RWPE2 (cell line): ENCODE measurements around the gene IFT80.
"Not testable (repeated sequence)": the region's sequence is repeated elsewhere in the genome, so short reads cannot be mapped to it uniquely, and the experiment has no call there.

Experiments used
- ATAC-seq: fragments of 200-7000 bp; cut with Tn5 transposase; 3 replicates; pipeline ENCODE4 v1.9.1; 2021; ENCODE audit warnings: low read depth
- DNase-seq: peaks from one replicate; pipeline ENCODE4 v3.0.0-alpha.2; 2020; ENCODE audit warnings: low spot score
- H3K27ac ChIP-seq: fragments of 450-650 bp; 2 replicates; pipeline ENCODE4 v1.5.1; 2017; ENCODE audit warnings: mild to moderate bottlenecking; ENCODE audit not compliant: poor library complexity, severe bottlenecking
- H3K27me3 ChIP-seq: fragments of 250-450 bp; sonication (Bioruptor Pico); 2 replicates; pipeline ENCODE4 v1.5.1; 2021; ENCODE audit warnings: mild to moderate bottlenecking, moderate library complexity; ENCODE audit not compliant: insufficient read depth, poor library complexity, severe bottlenecking
- H3K36me3 ChIP-seq: fragments of 250-450 bp; sonication (Bioruptor Pico); 2 replicates; pipeline ENCODE4 v1.5.1; 2020; ENCODE audit warnings: low read depth, mild to moderate bottlenecking, moderate library complexity
- H3K4me1 ChIP-seq: fragments of 250-450 bp; sonication (Bioruptor Pico); 2 replicates; pipeline ENCODE4 v1.5.1; 2021; ENCODE audit warnings: mild to moderate bottlenecking, moderate library complexity; ENCODE audit not compliant: insufficient read depth, poor library complexity, severe bottlenecking
- H3K4me3 ChIP-seq: fragments of 250-450 bp; sonication (Bioruptor Pico); 2 replicates; pipeline ENCODE4 v1.5.1; 2021; ENCODE audit warnings: mild to moderate bottlenecking, moderate library complexity; ENCODE audit not compliant: severe bottlenecking
- H3K9me3 ChIP-seq: fragments of 250-450 bp; sonication (Bioruptor Pico); 2 replicates; pipeline ENCODE4 v1.5.1; 2021; ENCODE audit warnings: mild to moderate bottlenecking, moderate library complexity; ENCODE audit not compliant: severe bottlenecking
- TF ChIP-seq, protein P1 (sequence below): fragments of 450-650 bp; IDR thresholded peaks from one replicate; pipeline ENCODE4 v1.5.1; 2017; ENCODE audit warnings: mild to moderate bottlenecking, moderate library complexity; ENCODE audit not compliant: poor library complexity, severe bottlenecking

Gene IFT80

DNA sequence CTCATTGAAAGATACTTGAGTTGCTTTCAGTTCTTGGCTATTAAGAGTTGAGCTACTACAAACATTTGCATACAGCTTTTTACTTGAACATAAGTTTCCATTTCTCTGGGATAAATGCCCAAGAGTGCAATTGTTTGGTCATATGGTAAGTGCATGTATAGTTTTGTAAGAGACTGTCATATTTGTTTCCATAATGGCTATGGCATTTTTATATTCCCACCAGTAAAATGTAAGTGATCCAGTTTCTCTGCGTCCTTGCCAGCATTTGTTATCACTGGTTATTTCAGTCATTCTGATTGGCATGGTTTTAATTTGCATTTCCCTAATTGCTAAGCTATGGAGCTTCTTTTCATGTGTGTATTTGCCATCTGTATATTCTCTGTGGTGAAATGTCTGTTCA lies 151.3 kb downstream of the IFT80 start:
- DNase-seq: no peak
- no peak for ATAC-seq
- no peaks in the 10 kb centered on the region for H3K4me1 ChIP-seq
- peaks cover 8% of the 10 kb centered on the region for H3K27me3 ChIP-seq
- no peak overlapping the region for H3K4me3 ChIP-seq
- H3K9me3 ChIP-seq: no peaks in the 10 kb centered on the region
- H3K27ac ChIP-seq: no peak overlapping the region
- TF ChIP-seq, protein P1, sequence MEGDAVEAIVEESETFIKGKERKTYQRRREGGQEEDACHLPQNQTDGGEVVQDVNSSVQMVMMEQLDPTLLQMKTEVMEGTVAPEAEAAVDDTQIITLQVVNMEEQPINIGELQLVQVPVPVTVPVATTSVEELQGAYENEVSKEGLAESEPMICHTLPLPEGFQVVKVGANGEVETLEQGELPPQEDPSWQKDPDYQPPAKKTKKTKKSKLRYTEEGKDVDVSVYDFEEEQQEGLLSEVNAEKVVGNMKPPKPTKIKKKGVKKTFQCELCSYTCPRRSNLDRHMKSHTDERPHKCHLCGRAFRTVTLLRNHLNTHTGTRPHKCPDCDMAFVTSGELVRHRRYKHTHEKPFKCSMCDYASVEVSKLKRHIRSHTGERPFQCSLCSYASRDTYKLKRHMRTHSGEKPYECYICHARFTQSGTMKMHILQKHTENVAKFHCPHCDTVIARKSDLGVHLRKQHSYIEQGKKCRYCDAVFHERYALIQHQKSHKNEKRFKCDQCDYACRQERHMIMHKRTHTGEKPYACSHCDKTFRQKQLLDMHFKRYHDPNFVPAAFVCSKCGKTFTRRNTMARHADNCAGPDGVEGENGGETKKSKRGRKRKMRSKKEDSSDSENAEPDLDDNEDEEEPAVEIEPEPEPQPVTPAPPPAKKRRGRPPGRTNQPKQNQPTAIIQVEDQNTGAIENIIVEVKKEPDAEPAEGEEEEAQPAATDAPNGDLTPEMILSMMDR: no peak
- H3K36me3 ChIP-seq: no peaks in the 10 kb centered on the region

DNA sequence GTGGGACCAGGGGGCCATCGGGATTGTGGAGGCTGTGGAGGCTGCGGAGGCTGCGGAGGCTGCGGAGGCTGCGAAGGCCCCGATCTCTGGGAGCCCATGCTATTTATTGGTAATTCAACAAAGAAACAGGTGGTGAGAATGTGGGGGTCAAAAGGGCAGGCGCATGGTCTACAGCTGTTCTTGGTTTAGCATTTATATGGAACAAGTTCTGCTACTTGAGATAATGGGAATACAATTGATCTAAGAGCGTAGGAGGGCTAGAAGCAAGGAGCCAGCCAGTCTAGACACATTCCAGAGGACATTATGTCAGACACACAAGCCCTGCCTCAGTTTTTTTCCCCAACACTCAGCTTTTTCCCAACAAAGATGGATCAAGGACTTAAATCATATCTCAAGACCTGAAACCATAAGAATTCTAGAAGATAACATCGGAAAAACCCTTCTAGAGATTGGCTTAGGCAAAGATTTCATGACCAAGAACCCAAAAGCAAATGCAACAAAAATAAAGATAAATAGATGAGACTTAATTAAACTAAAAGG lies 153.7 kb downstream of the IFT80 start:
- Histone ChIP-seq H3K36me3 (no peaks in the 10 kb centered on the region), H3K27me3 (peaks cover 7% of the 10 kb centered on the region), H3K4me3 (no peak overlapping the region), H3K27ac (no peak overlapping the region), H3K4me1 (no peaks in the 10 kb centered on the region), H3K9me3 (peaks cover 1% of the 10 kb centered on the region)
- TF ChIP-seq, protein P1: no peak
- DNase-seq (no peak), ATAC-seq (no peak)

DNA sequence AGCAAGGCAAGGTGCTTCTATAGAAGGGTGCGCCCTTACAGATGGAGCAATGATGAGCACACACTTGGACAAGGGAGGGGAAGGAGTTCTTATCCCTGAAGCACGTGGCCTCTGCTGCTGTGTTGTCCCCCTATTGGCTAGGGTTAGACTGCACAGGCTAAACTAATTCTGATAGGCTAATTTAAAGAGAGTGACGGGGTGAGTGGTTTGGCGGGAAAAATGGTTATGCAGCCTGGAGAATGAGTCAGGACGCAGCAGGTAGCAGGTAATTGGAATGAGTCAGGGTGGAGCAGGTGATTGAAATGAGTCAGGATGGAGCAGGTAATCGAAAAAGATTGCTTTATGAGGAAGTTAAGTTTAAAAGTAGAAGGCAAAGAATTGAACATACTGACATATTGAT lies 158.3 kb downstream of the IFT80 start:
- not testable (repeated sequence) for H3K4me1 ChIP-seq

DNA sequence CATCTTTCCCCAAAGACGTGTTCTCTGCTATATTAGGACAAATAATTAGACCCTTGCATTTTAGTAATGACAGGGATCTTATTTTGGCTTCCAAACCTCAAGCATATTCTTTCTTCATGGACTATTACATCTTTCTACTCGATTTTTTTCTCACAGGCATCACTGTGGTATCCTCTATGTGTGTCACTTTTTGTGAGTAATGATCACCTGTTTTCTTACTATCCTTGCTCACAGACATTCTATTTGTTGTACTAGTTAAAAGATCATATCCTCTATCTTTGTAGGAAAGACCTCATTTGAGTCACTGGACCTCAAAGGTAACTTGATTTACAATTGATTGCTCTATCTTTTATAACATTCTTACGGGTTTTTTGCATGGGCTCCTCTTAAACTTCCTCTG lies 167.0 kb downstream of the IFT80 start:
- ATAC-seq (no peak), DNase-seq (no peak)
- TF ChIP-seq, protein P1: no peak

More for the DNA sequence above, 158.3 kb downstream of the IFT80 start:
- DNase-seq, H3K36me3 ChIP-seq, H3K4me3 ChIP-seq, H3K27me3 ChIP-seq, H3K27ac ChIP-seq, H3K9me3 ChIP-seq: not testable (repeated sequence)
- ATAC-seq: peak; percentile 65; the same call in 2 of the 3 replicates

DNA sequence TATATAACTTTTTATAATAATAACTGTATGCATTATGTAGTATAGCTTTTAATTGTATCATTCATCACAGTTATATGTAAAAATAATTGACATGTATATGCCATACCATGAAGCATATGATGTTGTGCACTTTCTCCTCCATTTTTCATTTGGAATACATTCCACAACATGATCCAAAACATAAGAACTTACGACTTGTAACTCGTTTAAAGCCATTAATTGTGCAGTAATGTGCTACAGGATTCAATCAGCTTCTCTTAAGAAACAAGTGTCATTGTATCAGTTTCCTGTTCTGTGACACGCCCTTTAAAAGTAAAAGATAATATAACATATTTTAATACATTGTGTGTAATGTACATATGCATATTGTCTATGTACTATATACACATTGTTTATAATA lies 171.6 kb downstream of the IFT80 start:
- H3K27me3 ChIP-seq: peaks cover 77% of the 10 kb centered on the region
- TF ChIP-seq, protein P1: no peak
- H3K27ac ChIP-seq: no peak overlapping the region
- no peak for ATAC-seq
- no peak for DNase-seq
- H3K4me3 ChIP-seq: no peak overlapping the region
- no peaks in the 10 kb centered on the region for H3K36me3 ChIP-seq
- H3K9me3 ChIP-seq: no peaks in the 10 kb centered on the region
- no peaks in the 10 kb centered on the region for H3K4me1 ChIP-seq

More for the DNA sequence above, 167.0 kb downstream of the IFT80 start:
- no peaks in the 10 kb centered on the region for H3K36me3 ChIP-seq
- no peaks in the 10 kb centered on the region for H3K9me3 ChIP-seq
- H3K27ac ChIP-seq: no peak overlapping the region
- no peaks in the 10 kb centered on the region for H3K4me1 ChIP-seq
- H3K4me3 ChIP-seq: no peak overlapping the region
- H3K27me3 ChIP-seq: peaks cover 42% of the 10 kb centered on the region
